H9 (cell line): Measurements from ENCODE around the gene ADRA2A. TPM values are rescaled to one million over a fixed set of nuclear protein-coding genes. Genes with fewer than 3 reads are reported as not detected.

Experiments
- DNase-seq: peaks from one replicate; pipeline ENCODE4 v3.0.0-alpha.2; 2017
- H2AFZ ChIP-seq: one replicate; pipeline ENCODE4 v1.6.1; 2013; ENCODE audit warnings: mild to moderate bottlenecking, low read length, control low read depth, moderate library complexity
- H2AK5ac ChIP-seq: 2 replicates; pipeline ENCODE4 v1.6.1; 2013; ENCODE audit warnings: low read length, control low read depth, mixed read lengths; ENCODE audit not compliant: insufficient read length
- H2BK120ac ChIP-seq: one replicate; pipeline ENCODE4 v1.6.1; 2013; ENCODE audit warnings: low read depth, mild to moderate bottlenecking, low read length, control low read depth, inconsistent platforms; ENCODE audit not compliant: poor library complexity, severe bottlenecking
- H2BK12ac ChIP-seq: 2 replicates; pipeline ENCODE4 v1.6.1; 2013; ENCODE audit warnings: low read length, control low read depth, mixed read lengths, low read depth; ENCODE audit not compliant: insufficient read length
- H2BK15ac ChIP-seq: 2 replicates; pipeline ENCODE4 v1.6.1; 2013; ENCODE audit warnings: low read depth, low read length, control low read depth
- H2BK20ac ChIP-seq: one replicate; pipeline ENCODE4 v1.6.1; 2013; ENCODE audit warnings: low read depth, mild to moderate bottlenecking, low read length, control low read depth, inconsistent platforms; ENCODE audit not compliant: poor library complexity, severe bottlenecking
- H2BK5ac ChIP-seq: 2 replicates; pipeline ENCODE4 v1.6.1; 2013; ENCODE audit warnings: low read length, control low read depth, mixed read lengths; ENCODE audit not compliant: insufficient read length
- H3K14ac ChIP-seq: 2 replicates; pipeline ENCODE4 v1.6.1; 2013; ENCODE audit warnings: low read length, control low read depth; ENCODE audit not compliant: insufficient read depth
- H3K18ac ChIP-seq: 2 replicates; pipeline ENCODE4 v1.6.1; 2013; ENCODE audit warnings: low read depth, mild to moderate bottlenecking, mixed read lengths, low read length, control low read depth; ENCODE audit not compliant: insufficient read length
- H3K23ac ChIP-seq: 2 replicates; pipeline ENCODE4 v1.6.1; 2013; ENCODE audit warnings: low read length, control low read depth, mixed read lengths, low read depth; ENCODE audit not compliant: insufficient read length
- H3K23me2 ChIP-seq: 2 replicates; pipeline ENCODE4 v1.6.1; 2013; ENCODE audit warnings: low read depth, mild to moderate bottlenecking, mixed read lengths, low read length, control low read depth; ENCODE audit not compliant: insufficient read length, poor library complexity, severe bottlenecking
- H3K27ac ChIP-seq: 2 replicates; pipeline ENCODE4 v1.5.1; 2013; ENCODE audit warnings: low read length, control low read depth, mixed read lengths, low read depth; ENCODE audit not compliant: insufficient read length
- H3K27me3 ChIP-seq: 2 replicates; pipeline ENCODE4 v1.6.1; 2013; ENCODE audit warnings: low read length, control low read depth, inconsistent platforms; ENCODE audit not compliant: insufficient read depth
- H3K4ac ChIP-seq: 2 replicates; pipeline ENCODE4 v1.6.1; 2013; ENCODE audit warnings: low read depth, mild to moderate bottlenecking, control low read depth, inconsistent platforms, low read length, moderate library complexity
- H3K4me1 ChIP-seq: 2 replicates; pipeline ENCODE4 v1.6.1; 2013; ENCODE audit warnings: low read length, control low read depth, inconsistent platforms; ENCODE audit not compliant: insufficient read depth
- H3K4me2 ChIP-seq: 2 replicates; pipeline ENCODE4 v1.6.1; 2013; ENCODE audit warnings: low read length, control low read depth, mixed read lengths; ENCODE audit not compliant: insufficient read length, insufficient read depth
- H3K56ac ChIP-seq: 2 replicates; pipeline ENCODE4 v1.6.1; 2013; ENCODE audit warnings: low read depth, mild to moderate bottlenecking, mixed read lengths, low read length, control low read depth; ENCODE audit not compliant: insufficient read length
- H3K79me1 ChIP-seq: 2 replicates; pipeline ENCODE4 v1.6.1; 2013; ENCODE audit warnings: low read depth, mild to moderate bottlenecking, moderate library complexity, low read length, control low read depth, inconsistent platforms; ENCODE audit not compliant: insufficient read depth, poor library complexity, severe bottlenecking
- H3K79me2 ChIP-seq: 2 replicates; pipeline ENCODE4 v1.6.1; 2013; ENCODE audit warnings: low read length, control low read depth, inconsistent platforms; ENCODE audit not compliant: insufficient read depth
- H3K9ac ChIP-seq: 2 replicates; pipeline ENCODE4 v1.6.1; 2013; ENCODE audit warnings: low read length, control low read depth, mixed read lengths; ENCODE audit not compliant: insufficient read length; ENCODE audit errors: extremely low read depth
- H3K9me3 ChIP-seq: one replicate; pipeline ENCODE4 v1.6.1; 2013; ENCODE audit warnings: low read depth, low read length, inconsistent platforms; ENCODE audit not compliant: control insufficient read depth
- H3T11ph ChIP-seq: one replicate; pipeline ENCODE4 v1.6.1; 2013; ENCODE audit warnings: mild to moderate bottlenecking, low read length, control low read depth, inconsistent platforms
- H4K20me1 ChIP-seq: one replicate; pipeline ENCODE4 v1.6.1; 2013; ENCODE audit not compliant: control insufficient read depth, insufficient read length, insufficient read depth
- H4K5ac ChIP-seq: 2 replicates; pipeline ENCODE4 v1.6.1; 2013; ENCODE audit warnings: low read depth, mild to moderate bottlenecking, mixed read lengths, low read length, control low read depth; ENCODE audit not compliant: insufficient read length
- H4K8ac ChIP-seq: replicated peaks from 2 replicates; pipeline ENCODE4 v1.6.1; 2013; ENCODE audit warnings: low read length, control low read depth, mixed read lengths, low read depth; ENCODE audit not compliant: insufficient read length
- H4K91ac ChIP-seq: 2 replicates; pipeline ENCODE4 v1.6.1; 2013; ENCODE audit warnings: low read depth, mild to moderate bottlenecking, moderate library complexity, mixed read lengths, low read length, control low read depth; ENCODE audit not compliant: insufficient read length
- H3K27ac Mint-ChIP-seq, 3 experiments: 2 replicates in 2 of 3; 3 replicates in 1 of 3; pipeline ENCODE4 v1.8.0; 2020 to 2021; ENCODE audit warnings: mixed read lengths in 3 of 3, mild to moderate bottlenecking in 1 of 3, moderate library complexity in 1 of 3
- H3K27me3 Mint-ChIP-seq: 2 replicates; pipeline ENCODE4 v1.8.0; 2021; ENCODE audit warnings: low read depth, mild to moderate bottlenecking, moderate library complexity, mixed read lengths
- H3K36me3 Mint-ChIP-seq, 3 experiments: 2 replicates in 2 of 3; 3 replicates in 1 of 3; pipeline ENCODE4 v1.8.0; 2020 to 2021; ENCODE audit warnings: low read depth in 3 of 3, mixed read lengths in 3 of 3; ENCODE audit not compliant: insufficient read depth in 1 of 3
- H3K4me1 Mint-ChIP-seq, 2 experiments: 2 replicates each; pipeline ENCODE4 v1.8.0; 2020; ENCODE audit warnings: mixed read lengths in 2 of 2
- H3K4me3 Mint-ChIP-seq, 2 experiments: 2 replicates in 1 of 2; 3 replicates in 1 of 2; pipeline ENCODE4 v1.8.0; 2020 to 2021; ENCODE audit warnings: mild to moderate bottlenecking in 2 of 2, mixed read lengths in 2 of 2, moderate library complexity in 1 of 2
- H3K9me3 Mint-ChIP-seq, 2 experiments: 2 replicates in 1 of 2; 3 replicates in 1 of 2; pipeline ENCODE4 v1.8.0; 2020; ENCODE audit warnings: mild to moderate bottlenecking in 2 of 2, mixed read lengths in 2 of 2, moderate library complexity in 1 of 2
- CTCF ChIP-seq: fragments of 200-600 bp; sonication (generic); conservative IDR thresholded peaks from 3 replicates; pipeline ENCODE4 v1.8.0; 2021; ENCODE audit warnings: antibody characterized with exemption, mild to moderate bottlenecking
- WGBS: extraction: QIAGEN DNeasy Blood & Tissue Kit; methylation state at CpG from one replicate; pipeline ENCODE4 v1.1.7; 2013; ENCODE audit warnings: missing lambda C conversion rate, low lambda C conversion rate, mixed read lengths; ENCODE audit not compliant: insufficient read length; ENCODE audit errors: extremely low coverage; 5-methylcytosine and 5-hydroxymethylcytosine counted together
- total RNA-seq: library from RNA; stranded (reverse); gene quantifications from 2 replicates; pipeline ENCODE4 v1.2.1, GENCODE V29; 2021

The ADRA2A gene
- total RNA-seq, 1 experiment from 2014 or later = 1.4 TPM

GRCh38 chr10:111113238-111113960 is 36.6 kb downstream of the ADRA2A start:
- H3K4me3 Mint-ChIP-seq = no peak overlapping the region
- peaks cover under 1 to 1% of the 10 kb centered on the region in 2 experiments for H3K4me1 Mint-ChIP-seq
- no peak overlapping the region for H3K4me2 ChIP-seq
- H2BK20ac ChIP-seq = no peak overlapping the region
- no peak overlapping the region for H2BK5ac ChIP-seq
- no peaks in the 10 kb centered on the region for H3K79me2 ChIP-seq
- no peak overlapping the region for H2BK120ac ChIP-seq
- no peak overlapping the region for H3K27ac Mint-ChIP-seq
- H2AFZ ChIP-seq = no peak overlapping the region
- no peak for DNase-seq
- no peak overlapping the region for H2AK5ac ChIP-seq
- TF ChIP-seq CTCF = no peak
- no peak overlapping the region for H4K5ac ChIP-seq
- no peak overlapping the region for H2BK12ac ChIP-seq
- H3K56ac ChIP-seq = no peak overlapping the region
- no peaks in the 10 kb centered on the region for H3K79me1 ChIP-seq
- no CpG with 5 or more reads among the region's 8 CpGs for WGBS
- H4K8ac ChIP-seq = no peak overlapping the region
- no peaks in the 10 kb centered on the region for H3K4me1 ChIP-seq
- no peaks in the 10 kb centered on the region for H3K27me3 ChIP-seq
- no peak overlapping the region for H3T11ph ChIP-seq
- no peaks in the 10 kb centered on the region for H3K9me3 Mint-ChIP-seq
- no peak overlapping the region for H3K18ac ChIP-seq
- H3K14ac ChIP-seq = no peak overlapping the region
- H3K27me3 Mint-ChIP-seq = peaks cover 9% of the 10 kb centered on the region
- H3K4ac ChIP-seq = no peak overlapping the region
- no peaks in the 10 kb centered on the region for H3K36me3 Mint-ChIP-seq
- H3K9ac ChIP-seq = no peak overlapping the region
- H4K91ac ChIP-seq = no peak overlapping the region
- no peaks in the 10 kb centered on the region for H3K23me2 ChIP-seq
- no peaks in the 10 kb centered on the region for H3K9me3 ChIP-seq
- H3K23ac ChIP-seq = no peak overlapping the region
- H2BK15ac ChIP-seq = no peak overlapping the region
- H3K27ac ChIP-seq = no peak overlapping the region
- no peaks in the 10 kb centered on the region for H4K20me1 ChIP-seq
